HL-60 (cell line): ENCODE measurements around the gene CSMD2.

Experiments used
- DNase-seq, 2 experiments: peaks; one replicate each; pipeline ENCODE4 v3.0.0-alpha.2; 2010 to 2020; ENCODE audit warnings: low read depth in 1 of 2, low spot score in 1 of 2
- H3K27ac ChIP-seq: fragments of 250-450 bp; sonication (Bioruptor Pico); replicated peaks from 2 replicates; pipeline ENCODE4 v1.5.1; 2020; ENCODE audit warnings: mild to moderate bottlenecking, moderate library complexity
- H3K27me3 ChIP-seq: fragments of 250-450 bp; sonication (Bioruptor Pico); 2 replicates; pipeline ENCODE4 v1.5.1; 2021; ENCODE audit warnings: mild to moderate bottlenecking, moderate library complexity; ENCODE audit not compliant: insufficient read depth, poor library complexity, severe bottlenecking
- H3K4me3 ChIP-seq: replicated peaks from 2 replicates; pipeline ENCODE4 v1.5.1; 2011; ENCODE audit warnings: mild to moderate bottlenecking, control low read depth, low read length; ENCODE audit not compliant: insufficient read depth
- CTCF ChIP-seq: IDR thresholded peaks from one replicate; pipeline ENCODE4 v1.5.1; 2011; ENCODE audit warnings: low read length, control low read depth, inconsistent platforms; ENCODE audit not compliant: insufficient read depth
- GABPA ChIP-seq: IDR thresholded peaks from 2 replicates; pipeline ENCODE4 v1.6.1; 2012; ENCODE audit warnings: low read depth
- POLR2AphosphoS5 ChIP-seq: IDR thresholded peaks from 2 replicates; pipeline ENCODE4 v1.6.1; 2012; ENCODE audit warnings: low read depth
- REST ChIP-seq: IDR thresholded peaks from 2 replicates; pipeline ENCODE4 v1.6.1; 2012; ENCODE audit warnings: low read depth; ENCODE audit not compliant: insufficient replicate concordance
- SPI1 ChIP-seq: IDR thresholded peaks from 2 replicates; pipeline ENCODE4 v1.6.1; 2012; ENCODE audit warnings: low read depth, mild to moderate bottlenecking, borderline replicate concordance

CSMD2 gene

GRCh38 chr1:33850481-33850880 is 314.5 kb downstream of the CSMD2 start:
- Histone ChIP-seq H3K27ac (no peak overlapping the region), H3K27me3 (no peaks in the 10 kb centered on the region), H3K4me3 (no peak overlapping the region)
- no peak for TF ChIP-seq CTCF
- TF ChIP-seq POLR2AphosphoS5: no peak
- TF ChIP-seq REST: no peak
- TF ChIP-seq SPI1: no peak
- TF ChIP-seq GABPA: no peak
- DNase-seq: no peak

DNA sequence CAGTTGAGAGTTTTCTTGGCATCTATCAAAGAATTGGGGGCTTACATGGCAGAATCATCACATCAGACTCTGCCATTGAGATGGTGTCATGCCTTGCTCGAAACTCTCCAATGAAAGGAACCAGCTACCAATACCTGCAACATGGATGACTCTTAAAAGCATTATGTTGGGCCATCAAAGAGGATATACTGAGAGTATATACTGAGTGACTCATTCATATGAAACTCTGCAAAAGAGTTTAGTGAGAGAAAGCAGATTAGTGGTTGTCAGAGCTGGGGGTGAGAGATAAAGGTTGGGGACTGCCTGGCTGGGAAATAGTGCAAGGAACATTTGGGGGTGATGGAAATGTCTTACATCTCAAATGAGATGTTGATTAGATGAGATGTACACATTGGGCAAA is 315.8 kb downstream of the CSMD2 start:
- Histone ChIP-seq H3K27me3 (no peaks in the 10 kb centered on the region), H3K4me3 (no peak overlapping the region), H3K27ac (no peak overlapping the region)
- TF ChIP-seq GABPA (no peak), REST (no peak), CTCF (no peak), POLR2AphosphoS5 (no peak), SPI1 (no peak)
- no peak for DNase-seq

DNA sequence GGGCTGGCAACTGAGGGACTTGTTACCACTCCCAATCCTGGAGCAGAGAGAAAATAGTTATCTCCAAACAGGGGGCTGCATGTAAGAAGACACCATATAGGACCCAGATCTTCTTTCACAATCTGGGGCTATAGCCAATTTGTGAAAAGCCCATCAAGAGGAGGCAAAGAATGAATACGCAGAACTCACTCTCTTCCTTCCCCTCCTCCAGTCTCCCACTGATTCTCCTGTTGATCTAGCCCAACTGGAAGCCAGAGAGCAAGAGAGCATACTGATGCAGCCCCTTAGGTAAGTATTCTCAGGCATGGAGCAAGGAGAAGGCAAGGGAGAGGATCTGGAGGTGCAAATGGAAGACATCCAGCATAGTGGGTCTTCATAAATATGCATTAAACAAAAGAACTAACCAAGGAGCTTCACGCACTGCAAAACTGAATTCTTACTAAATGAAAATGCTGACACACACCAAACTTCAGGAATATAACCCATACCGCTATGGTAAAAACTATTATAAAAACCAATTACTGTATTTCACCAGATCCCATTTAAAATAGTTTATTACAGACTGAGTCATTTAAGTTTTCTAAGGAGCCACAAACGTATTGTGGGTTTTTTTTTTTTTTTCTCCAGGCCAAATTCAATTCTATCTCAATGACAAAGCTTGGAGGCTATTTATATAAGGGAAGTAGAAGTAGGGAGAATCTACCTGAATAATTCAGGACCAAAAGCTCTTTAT is 316.7 kb downstream of the CSMD2 start:
- no peaks in the 10 kb centered on the region for H3K27me3 ChIP-seq
- DNase-seq: no peak
- no peak overlapping the region for H3K4me3 ChIP-seq
- H3K27ac ChIP-seq: no peak overlapping the region
- TF ChIP-seq GABPA: no peak
- TF ChIP-seq CTCF: no peak
- TF ChIP-seq REST: no peak
- no peak for TF ChIP-seq SPI1
- no peak for TF ChIP-seq POLR2AphosphoS5
